Measurements from ENCODE around the gene PRKRIP1. TPM values are rescaled to one million over a fixed set of nuclear protein-coding genes. Genes with fewer than 3 reads are reported as not detected.

The PRKRIP1 gene
- total RNA-seq, 1 experiment from 2014 or later: 38.8 TPM

GRCh38 chr7:102424787-102425218 lies 28.6 kb downstream of the PRKRIP1 start:
- TF ChIP-seq, protein P1, sequence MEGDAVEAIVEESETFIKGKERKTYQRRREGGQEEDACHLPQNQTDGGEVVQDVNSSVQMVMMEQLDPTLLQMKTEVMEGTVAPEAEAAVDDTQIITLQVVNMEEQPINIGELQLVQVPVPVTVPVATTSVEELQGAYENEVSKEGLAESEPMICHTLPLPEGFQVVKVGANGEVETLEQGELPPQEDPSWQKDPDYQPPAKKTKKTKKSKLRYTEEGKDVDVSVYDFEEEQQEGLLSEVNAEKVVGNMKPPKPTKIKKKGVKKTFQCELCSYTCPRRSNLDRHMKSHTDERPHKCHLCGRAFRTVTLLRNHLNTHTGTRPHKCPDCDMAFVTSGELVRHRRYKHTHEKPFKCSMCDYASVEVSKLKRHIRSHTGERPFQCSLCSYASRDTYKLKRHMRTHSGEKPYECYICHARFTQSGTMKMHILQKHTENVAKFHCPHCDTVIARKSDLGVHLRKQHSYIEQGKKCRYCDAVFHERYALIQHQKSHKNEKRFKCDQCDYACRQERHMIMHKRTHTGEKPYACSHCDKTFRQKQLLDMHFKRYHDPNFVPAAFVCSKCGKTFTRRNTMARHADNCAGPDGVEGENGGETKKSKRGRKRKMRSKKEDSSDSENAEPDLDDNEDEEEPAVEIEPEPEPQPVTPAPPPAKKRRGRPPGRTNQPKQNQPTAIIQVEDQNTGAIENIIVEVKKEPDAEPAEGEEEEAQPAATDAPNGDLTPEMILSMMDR (conservative IDR thresholded peaks at IDR 0.05): no peak
- Histone ChIP-seq H3K4me2 (ENCODE audit: insufficient read depth, insufficient read length, low read length) (no peak overlapping the region), H3K14ac (ENCODE audit: insufficient read depth, low read length) (no peak overlapping the region), H2BK5ac (ENCODE audit: insufficient read length, low read length) (no peak overlapping the region), H3K79me2 (ENCODE audit: insufficient read depth, low read length) (no peaks in the 10 kb centered on the region), H3K79me1 (ENCODE audit: insufficient read depth, low read depth, low read length, poor library complexity, severe bottlenecking) (no peaks in the 10 kb centered on the region), H3K56ac (ENCODE audit: insufficient read length, low read depth, low read length) (no peak overlapping the region), H2BK120ac (ENCODE audit: low read depth, low read length, poor library complexity, severe bottlenecking) (no peak overlapping the region), H3K23ac (ENCODE audit: insufficient read length, low read depth, low read length) (no peak overlapping the region), H4K5ac (ENCODE audit: insufficient read length, low read depth, low read length) (no peak overlapping the region), H2BK12ac (ENCODE audit: insufficient read length, low read depth, low read length) (no peak overlapping the region), H3K27me3 (ENCODE audit: insufficient read depth, low read length) (no peaks in the 10 kb centered on the region), H3K9ac (ENCODE audit: extremely low read depth, insufficient read length, low read length) (no peak overlapping the region), H3K9me3 (ENCODE audit: control insufficient read depth, low read depth, low read length) (no peaks in the 10 kb centered on the region), H2BK15ac (ENCODE audit: low read depth, low read length) (no peak overlapping the region), H3K4me1 (ENCODE audit: insufficient read depth, low read length) (no peaks in the 10 kb centered on the region), H4K8ac (replicated peaks; ENCODE audit: insufficient read length, low read depth, low read length) (no peak overlapping the region), H2AK5ac (ENCODE audit: insufficient read length, low read length) (no peak overlapping the region), H3K18ac (ENCODE audit: insufficient read length, low read depth, low read length) (no peak overlapping the region), H3K27ac (ENCODE audit: insufficient read length, low read depth, low read length) (no peak overlapping the region), H3T11ph (ENCODE audit: low read length) (no peak overlapping the region), H2AFZ (ENCODE audit: low read length) (no peak overlapping the region), H4K20me1 (ENCODE audit: control insufficient read depth, insufficient read depth, insufficient read length) (no peaks in the 10 kb centered on the region), H3K23me2 (ENCODE audit: insufficient read length, low read depth, low read length, poor library complexity, severe bottlenecking) (no peaks in the 10 kb centered on the region), H3K4ac (ENCODE audit: low read depth, low read length) (no peak overlapping the region), H4K91ac (ENCODE audit: insufficient read length, low read depth, low read length) (no peak overlapping the region), H2BK20ac (ENCODE audit: low read depth, low read length, poor library complexity, severe bottlenecking) (no peak overlapping the region)
- H3K4me3 Mint-ChIP-seq: no peak overlapping the region; a peak in 1 of 5 replicates
- peaks cover 4% of the 10 kb centered on the region for H3K27me3 Mint-ChIP-seq (ENCODE audit: low read depth)
- no CpG with 5 or more reads among the region's 13 CpGs for WGBS (ENCODE audit: extremely low coverage, insufficient read length, low lambda C conversion rate)
- H3K27ac Mint-ChIP-seq: peak overlapping the region in 2 of 3 experiments; percentile 43 to 91; a peak in 3 of 7 replicates
- DNase-seq: no peak
- H3K36me3 Mint-ChIP-seq (ENCODE audit: insufficient read depth in 1 of 3, low read depth in 3 of 3): peaks cover 21 to 57% (median 44%) of the 10 kb centered on the region in 3 experiments
- no peaks in the 10 kb centered on the region for H3K9me3 Mint-ChIP-seq
- H3K4me1 Mint-ChIP-seq: peaks cover 14 to 18% of the 10 kb centered on the region in 2 experiments

Measured in H9 (cell line).